Measurements from ENCODE around the gene SLC16A6. TPM values are rescaled to one million over a fixed set of nuclear protein-coding genes. Genes with fewer than 3 reads are reported as not detected.
"Not testable (repeated sequence)": the region's sequence is repeated elsewhere in the genome, so short reads cannot be mapped to it uniquely, and the experiment has no call there.

SLC16A6 gene
- total RNA-seq = under 1 TPM; 0.22 to 0.43 TPM

- Histone ChIP-seq H3K4me1 (peaks cover 0 to 23% of the 10 kb centered on the region in 2 donors), H3K27ac (peak within 1 kb of the TSS; percentile 49 to 70)
Measured at GRCh38 chr17:68290955-68291835, at the start of gene SLC16A6, which contains the start of gene ARSG. TSS of gene SLC16A6 (minus strand) at chr17:68291127. CDS start at chr17:68278320, 12,807 bp downstream. TSS of gene ARSG (plus strand) at chr17:68291495. CDS start at chr17:68307494, 15,999 bp downstream.

GRCh38 chr17:68334393-68334792, 43.5 kb upstream of the SLC16A6 start:
- Histone ChIP-seq H3K27me3 (no peaks in the 10 kb centered on the region), H3K9me3 (peaks cover 3 to 16% of the 10 kb centered on the region in 2 donors), H3K4me3 (no peak overlapping the region), H3K36me3 (no peaks in the 10 kb centered on the region), H3K4me1 (no peaks in the 10 kb centered on the region), H3K27ac (no peak overlapping the region)
- TF ChIP-seq CTCF (IDR thresholded peaks at IDR 0.05) = no peak
- no peak for DNase-seq (ENCODE audit: low spot score)

More at GRCh38 chr17:68290955-68291835, at the start of gene SLC16A6, which contains the start of gene ARSG:
- no peaks in the 10 kb centered on the region for H3K27me3 ChIP-seq
- peak within 1 kb of the TSS; percentile 54 to 70 for H3K4me3 ChIP-seq
- H3K9me3 ChIP-seq = no peaks in the 10 kb centered on the region
- no peaks in the 10 kb centered on the region for H3K36me3 ChIP-seq
- DNase-seq (ENCODE audit: low spot score) = no peak
- no peak for TF ChIP-seq CTCF (IDR thresholded peaks at IDR 0.05)

GRCh38 chr17:68331932-68332331, 41.0 kb upstream of the SLC16A6 start:
- not testable (repeated sequence) for H3K36me3 ChIP-seq; DNase-seq (ENCODE audit: low spot score); H3K27ac ChIP-seq; H3K4me1 ChIP-seq; H3K27me3 ChIP-seq; H3K4me3 ChIP-seq
- H3K9me3 ChIP-seq = peaks cover 3 to 16% of the 10 kb centered on the region in 2 donors

- Histone ChIP-seq H3K36me3 (no peaks in the 10 kb centered on the region), H3K27me3 (no peaks in the 10 kb centered on the region), H3K4me3 (no peak overlapping the region), H3K4me1 (no peaks in the 10 kb centered on the region), H3K9me3 (peaks cover 3 to 16% of the 10 kb centered on the region in 2 donors), H3K27ac (no peak overlapping the region)
- no peak for TF ChIP-seq CTCF (IDR thresholded peaks at IDR 0.05)
- DNase-seq (ENCODE audit: low spot score) = no peak
Measured at GRCh38 chr17:68329331-68329730, 38.4 kb upstream of the SLC16A6 start.

- Histone ChIP-seq H3K9me3 (peaks cover 3 to 16% of the 10 kb centered on the region in 2 donors), H3K4me3 (no peak overlapping the region), H3K27me3 (no peaks in the 10 kb centered on the region), H3K27ac (no peak overlapping the region), H3K4me1 (no peaks in the 10 kb centered on the region), H3K36me3 (no peaks in the 10 kb centered on the region)
- no peak for DNase-seq (ENCODE audit: low spot score)
- no peak for TF ChIP-seq CTCF (IDR thresholded peaks at IDR 0.05)
Measured at GRCh38 chr17:68328676-68329075, 37.7 kb upstream of the SLC16A6 start.

GRCh38 chr17:68327823-68328557, 37.1 kb upstream of the SLC16A6 start:
- no peaks in the 10 kb centered on the region for H3K36me3 ChIP-seq
- H3K4me3 ChIP-seq = no peak overlapping the region
- no peak overlapping the region for H3K27ac ChIP-seq
- no peaks in the 10 kb centered on the region for H3K27me3 ChIP-seq
- TF ChIP-seq CTCF (IDR thresholded peaks at IDR 0.05) = no peak
- H3K4me1 ChIP-seq = no peaks in the 10 kb centered on the region
- no peak for DNase-seq (ENCODE audit: low spot score)
- H3K9me3 ChIP-seq = peaks cover 3 to 16% of the 10 kb centered on the region in 2 donors

Data from right atrium auricular region (tissue), 2 donors.